ENCODE results near the gene CNIH1.
"Not testable (repeated sequence)": the region's sequence is repeated elsewhere in the genome, so short reads cannot be mapped to it uniquely, and the experiment has no call there.

CNIH1 gene

DNA sequence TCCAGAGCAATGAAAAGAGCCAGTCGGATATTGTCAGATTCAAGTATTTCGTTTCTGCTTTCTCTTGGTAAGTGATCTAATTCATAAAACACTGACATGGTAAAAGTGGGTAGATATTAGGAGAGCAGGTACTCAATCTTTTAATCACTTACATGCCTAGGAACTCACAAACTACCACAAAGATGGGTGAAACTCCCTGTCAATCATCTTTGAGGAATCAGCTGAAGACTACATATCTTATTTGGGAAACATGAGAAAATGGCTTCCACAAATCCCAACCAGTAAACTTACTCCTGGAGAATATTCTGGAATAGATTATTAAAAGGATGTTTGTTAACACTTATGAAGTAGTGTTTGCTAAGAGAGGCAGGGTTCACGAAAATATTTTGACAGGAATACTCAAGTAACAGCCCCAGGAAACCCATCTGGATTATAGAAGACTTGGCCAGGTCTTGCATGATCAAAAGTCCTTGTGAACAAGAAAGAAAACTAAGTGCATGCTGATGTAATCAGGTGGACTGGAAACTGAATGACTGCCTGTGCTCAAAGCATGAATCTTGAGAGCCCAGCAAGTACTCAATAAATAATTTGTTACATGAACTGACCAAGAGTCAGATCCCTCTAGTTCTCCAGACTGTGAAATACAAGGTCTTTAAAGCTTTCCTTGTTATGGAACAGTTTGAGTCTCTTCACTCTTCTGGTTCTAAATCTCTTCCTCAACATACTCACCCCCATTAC is 15.5 kb downstream of the CNIH1 start:
- no peak for DNase-seq

DNA sequence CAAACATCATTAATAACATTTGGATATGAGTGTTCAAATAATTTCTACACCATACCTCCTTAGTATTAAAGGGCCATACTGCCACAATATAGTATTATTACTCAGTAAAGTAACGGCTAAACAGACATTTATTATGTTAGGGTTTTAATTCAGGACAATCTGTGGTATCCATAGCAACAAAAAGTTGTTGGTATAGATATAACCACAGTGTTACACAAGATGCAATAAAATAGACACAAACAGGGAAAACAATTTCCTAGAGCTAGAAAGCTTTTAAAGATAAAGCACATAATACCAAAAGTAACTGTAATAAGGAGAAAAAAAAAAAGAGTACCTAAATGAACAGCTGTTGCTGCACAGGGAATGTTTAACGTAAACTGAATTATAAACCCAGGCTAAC is 16.1 kb downstream of the CNIH1 start:
- no peak for DNase-seq

DNA sequence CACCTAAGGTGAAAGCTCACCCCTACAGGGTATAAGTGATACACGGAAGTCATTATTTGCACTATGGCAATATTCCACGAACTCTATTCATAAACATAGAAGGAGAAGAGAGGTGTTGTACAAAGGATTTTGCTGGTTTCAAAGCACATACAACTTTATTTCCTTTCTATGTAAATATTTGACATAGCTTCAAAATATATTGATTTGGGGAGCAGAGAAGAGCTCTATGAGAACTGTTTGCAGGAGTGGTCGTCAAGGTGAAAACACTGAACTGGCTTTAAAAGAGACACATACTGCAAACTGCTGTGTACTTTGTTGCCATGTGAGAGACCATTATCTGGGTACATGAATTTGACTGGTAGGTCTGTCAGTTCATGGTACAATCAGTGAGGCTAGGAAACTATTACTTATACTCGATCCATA is 16.7 kb downstream of the CNIH1 start:
- no peak for DNase-seq

DNA sequence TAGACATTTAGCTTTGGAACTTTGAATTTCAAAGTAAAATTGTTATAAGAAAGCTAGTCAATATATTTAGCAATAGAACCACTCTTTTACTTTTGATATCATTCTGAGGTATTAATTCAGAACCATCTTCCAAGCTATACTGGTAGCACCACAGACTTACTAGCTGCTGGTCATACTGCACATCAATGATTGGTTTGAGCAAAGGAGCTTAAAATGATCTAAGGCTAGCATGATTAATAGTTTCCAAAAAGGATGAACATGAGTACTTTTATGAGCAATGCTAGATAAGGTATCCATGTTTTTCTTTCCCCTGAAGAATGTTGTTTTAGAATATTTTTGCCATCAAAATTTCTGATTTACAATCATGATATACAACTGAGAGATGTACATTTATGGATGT is 17.2 kb downstream of the CNIH1 start:
- DNase-seq: no peak

DNA sequence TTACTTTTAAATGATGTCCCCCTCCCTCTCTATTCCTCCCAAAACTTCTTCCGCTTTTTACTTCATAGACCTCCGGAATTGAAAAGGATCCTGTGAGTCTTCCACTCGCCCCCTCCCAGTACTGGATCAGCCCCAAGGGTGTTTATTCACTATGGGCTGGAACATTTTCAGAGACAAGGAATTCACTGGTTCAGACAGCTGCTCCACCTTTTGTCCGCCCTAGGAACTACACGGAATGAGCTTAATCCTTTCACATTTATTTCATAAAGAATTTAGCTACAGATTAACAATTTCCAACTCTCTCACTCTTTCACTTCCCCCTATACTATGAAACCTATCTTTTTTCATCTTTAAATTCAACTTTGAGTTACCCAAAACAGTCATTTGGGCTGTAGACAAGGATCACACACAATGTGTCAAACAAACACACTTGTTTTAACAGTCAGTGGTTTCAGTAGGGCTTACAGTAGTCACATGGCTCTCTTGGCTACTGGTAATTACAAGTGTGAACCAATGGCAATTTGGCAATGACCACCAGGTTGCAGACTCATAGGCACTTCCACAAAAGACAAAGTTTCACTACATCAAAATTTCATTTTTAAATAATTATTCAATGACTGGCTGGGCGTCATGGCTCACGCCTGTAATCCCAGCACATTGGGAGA is 20.6 kb downstream of the CNIH1 start:
- no peak for DNase-seq

DNA sequence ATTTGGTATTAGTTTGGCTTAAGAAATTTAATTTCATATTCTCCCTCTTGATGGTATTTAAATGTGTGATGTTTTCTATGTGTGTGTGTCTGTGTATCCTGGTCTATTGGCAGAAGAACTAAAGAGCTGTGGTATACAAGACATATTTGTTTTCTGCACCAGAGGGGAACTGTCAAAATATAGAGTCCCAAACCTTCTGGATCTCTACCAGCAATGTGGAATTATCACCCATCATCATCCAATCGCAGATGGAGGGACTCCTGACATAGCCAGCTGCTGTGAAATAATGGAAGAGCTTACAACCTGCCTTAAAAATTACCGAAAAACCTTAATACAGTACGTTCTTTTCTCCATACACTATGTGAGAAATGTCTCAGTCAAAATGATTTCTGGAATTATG is 29.8 kb downstream of the CNIH1 start:
- no peak for DNase-seq

DNA sequence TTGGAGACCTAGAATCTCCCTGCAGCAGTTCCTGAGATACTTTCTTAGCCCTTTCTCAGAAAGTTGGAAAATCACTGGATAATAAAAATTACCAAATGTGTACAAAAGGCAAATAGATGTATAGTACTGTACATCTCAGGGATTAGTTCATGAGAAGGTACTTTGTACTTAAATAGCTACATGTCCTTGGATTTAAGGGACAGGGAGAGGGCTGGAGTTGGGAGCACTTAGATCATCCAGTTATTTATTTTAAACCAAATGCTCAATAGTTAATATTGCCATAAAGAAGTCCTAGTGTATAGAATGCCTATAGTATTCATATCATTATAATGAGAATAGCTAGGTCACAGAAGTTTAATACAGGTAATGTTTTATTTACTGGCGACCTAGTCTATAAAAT is 31.0 kb downstream of the CNIH1 start:
- no peak for DNase-seq

DNA sequence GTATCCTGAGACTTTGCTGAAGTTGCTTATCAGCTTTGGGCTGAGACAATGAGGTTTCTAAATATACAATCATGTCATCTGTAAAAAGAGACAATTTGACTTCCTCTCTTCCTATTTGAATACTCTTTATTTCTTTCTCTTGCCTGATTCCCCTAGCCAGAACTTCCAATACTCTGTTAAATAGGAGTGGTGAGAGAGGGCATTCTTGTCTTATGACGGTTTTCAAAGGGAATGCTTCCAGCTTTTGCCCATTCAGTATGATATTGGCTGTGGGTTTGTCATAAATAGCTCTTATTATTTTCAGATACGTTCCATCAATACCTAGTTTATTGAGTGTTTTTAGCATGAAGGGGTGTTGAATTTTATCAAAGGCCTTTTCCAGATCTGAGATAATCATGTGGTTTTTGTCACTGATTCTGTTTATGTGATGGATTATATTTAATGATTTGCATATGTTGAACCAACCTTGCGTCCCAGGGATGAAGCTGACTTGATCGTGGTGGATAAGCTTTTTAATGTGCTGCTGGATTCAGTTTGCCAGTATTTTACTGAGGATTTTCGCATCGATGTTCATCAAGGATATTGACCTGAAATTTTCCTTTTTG is 37.7 kb downstream of the CNIH1 start:
- DNase-seq: not testable (repeated sequence)

DNA sequence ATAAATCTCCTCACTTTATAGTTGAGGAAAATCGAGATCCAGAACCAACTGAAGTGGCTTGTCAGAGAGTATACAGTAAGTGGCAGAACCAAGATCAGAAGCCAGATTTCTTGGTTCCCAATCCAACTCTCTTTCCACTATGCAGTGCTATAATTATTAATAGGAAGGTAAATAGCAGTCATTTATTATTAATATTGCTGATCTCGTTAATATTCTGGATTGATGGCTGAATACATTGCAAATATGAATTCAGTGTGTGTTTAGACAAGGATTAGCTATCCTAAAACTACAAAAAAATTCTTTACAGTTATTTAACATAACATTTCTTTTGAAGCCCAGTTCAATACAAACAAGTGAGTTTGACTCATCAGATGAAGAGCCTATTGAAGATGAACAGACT is 41.6 kb downstream of the CNIH1 start:
- no peak for DNase-seq

DNA sequence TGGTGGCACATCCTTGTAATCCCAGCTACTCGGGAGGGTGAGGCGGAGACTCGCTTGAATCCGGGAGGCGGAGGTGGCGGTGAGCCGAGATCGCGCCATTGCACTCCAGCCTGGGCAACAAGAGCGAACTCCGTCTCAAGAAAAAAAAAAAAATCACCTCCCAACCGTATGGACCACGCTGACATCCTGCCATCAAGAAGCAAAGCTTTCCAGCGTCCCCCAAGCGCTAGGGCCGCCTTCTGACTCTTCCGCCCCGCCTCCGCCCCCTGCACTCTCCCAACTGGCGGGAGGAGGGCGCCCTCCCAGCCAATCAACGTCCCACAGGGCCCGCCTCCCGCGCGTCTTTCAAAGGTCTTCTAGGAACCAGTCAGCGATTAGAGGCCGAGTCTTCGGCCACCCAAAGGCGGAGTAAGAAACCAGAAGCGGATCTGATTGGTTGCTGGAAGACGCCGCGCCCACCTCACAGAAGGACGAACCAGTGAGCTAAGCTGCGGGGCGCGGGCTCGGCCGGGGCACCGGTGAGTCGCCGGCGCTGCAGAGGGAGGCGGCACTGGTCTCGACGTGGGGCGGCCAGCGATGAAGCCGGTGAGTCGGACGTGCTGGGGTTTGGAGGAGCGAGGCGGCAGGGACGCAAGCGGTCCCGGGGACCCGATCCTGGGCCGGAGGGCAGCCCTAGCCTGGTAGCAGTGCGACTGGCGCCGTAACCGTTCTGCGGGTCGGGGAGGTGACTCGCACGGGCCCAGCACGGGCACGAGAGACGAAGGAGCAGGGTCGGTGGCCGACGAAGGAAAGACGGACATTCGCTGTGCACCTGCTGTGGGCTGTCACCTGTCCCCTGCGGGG is 44.5 kb downstream of the CNIH1 start, which contains the start of gene CDKN3:
CDKN3 (plus strand) TSS at position 515 of the 843 bp plus-strand sequence; CDS start at position 577, 62 bp downstream.
- DNase-seq: peak; percentile 93 to 95

DNA sequence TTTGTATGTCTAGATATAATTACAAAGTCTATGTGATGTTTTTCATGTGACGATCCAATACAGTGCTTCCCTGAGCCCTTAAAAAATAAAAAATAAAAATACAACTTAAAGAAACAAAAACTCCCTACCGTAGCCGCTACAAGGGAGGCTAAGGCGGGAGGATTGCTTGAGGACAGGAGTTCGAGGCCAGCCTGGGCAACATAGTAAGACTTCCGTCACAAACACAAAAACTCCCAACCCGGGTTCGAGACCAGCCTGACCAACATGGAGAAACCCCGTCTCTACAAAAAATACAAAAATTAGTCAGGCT is 45.0 kb downstream of the CNIH1 start:
- DNase-seq: no peak

DNA sequence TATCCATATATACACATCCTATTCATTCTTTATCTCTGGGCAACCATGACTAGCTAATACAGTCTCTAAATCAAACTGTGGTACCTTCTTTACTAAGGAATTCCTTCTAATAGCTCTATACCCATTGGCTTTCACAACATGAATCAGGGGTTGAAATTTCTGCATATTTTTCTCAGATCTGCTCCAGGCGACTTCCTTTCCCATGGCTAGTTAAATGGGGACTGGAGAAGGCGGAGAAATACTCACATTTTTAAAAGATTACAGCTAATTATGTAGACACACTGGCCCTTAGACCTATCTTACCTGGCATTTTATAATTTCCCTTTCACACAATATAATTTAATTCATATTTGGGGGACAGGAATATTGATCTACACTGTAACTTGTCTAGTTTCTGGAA is 45.5 kb downstream of the CNIH1 start:
- DNase-seq: no peak

DNA sequence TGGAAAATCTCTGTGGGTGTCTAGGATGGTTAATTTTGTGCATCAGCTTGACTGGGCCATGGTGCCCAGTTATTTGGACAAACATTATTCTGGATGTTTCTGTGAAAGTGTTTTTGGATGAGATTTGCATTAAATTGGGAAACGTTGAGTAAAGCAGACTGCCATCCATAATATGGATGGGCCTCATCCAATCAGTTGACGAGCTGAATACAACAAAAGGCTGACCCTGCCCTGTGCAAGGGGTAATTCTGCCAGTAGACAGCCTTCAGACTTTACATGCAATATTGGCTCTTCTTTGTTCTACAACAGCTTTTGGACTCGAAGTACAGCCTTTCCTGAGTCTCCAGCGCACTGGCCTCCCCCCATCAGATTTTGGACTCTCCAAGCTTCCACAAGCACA is 45.9 kb downstream of the CNIH1 start:
- no peak for DNase-seq

DNA sequence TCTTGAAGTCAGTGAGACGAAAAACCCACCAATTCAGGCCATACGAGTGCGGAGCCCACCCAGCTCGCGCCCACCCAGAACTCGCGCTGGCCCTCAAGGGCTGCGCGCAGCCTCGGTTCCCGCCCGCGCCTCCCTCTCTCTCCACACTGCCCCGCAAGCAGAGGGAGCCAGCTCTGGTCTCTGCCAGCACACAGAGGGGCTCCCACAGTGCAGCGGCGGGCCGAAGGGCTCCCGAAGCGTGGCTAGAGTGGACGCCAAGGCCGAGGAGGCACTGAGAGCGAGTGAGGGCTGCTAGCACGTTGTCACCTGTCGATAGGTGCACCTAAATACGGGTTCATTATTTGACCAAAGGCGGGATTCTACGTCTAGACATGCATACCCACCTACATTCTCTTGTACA is 46.6 kb downstream of the CNIH1 start:
- no peak for DNase-seq

DNA sequence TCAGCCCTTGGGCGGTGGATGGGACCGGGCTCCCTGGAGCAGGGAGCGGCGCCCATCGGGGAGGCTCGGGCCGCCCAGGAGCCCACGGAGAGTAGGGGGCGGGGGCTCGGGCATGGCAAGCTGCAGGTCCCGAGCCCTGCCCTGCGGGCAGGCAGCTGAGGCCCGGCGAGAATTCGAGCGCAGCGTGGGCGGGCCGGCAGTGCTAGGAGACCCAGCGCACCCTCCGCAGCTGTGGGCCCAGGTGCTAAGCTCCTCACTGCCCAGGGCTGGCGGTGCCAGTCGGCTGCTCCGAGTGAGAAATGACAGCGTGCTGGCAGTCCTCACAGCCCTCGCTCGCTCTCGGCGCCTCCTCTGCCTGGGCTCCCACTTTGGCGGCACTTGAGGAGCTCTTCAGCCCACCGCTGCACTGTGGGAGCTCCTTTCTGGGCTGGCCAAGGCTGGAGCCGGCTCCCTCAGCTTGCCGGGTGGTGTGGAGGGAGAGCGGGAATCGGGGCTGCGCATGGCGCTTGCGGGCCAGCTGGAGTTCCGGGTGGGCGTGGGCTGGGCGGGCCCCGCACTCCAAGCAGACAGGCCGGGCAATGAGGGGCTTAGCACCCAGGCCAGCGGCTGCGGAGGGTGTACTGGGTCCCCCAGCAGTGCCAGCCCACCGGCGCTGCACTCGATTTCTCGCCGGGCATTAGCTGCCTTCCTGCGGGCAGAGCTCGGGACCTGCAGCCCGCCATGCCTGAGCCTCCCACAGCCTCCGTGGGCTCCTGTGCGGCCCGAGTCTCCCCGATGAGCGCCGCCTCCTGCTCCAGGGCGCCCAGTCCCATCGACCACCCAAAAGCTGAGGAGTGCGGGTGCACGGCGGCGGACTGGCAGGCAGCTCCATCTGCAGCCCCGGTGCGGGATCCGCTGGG is 47.9 kb downstream of the CNIH1 start:
- not testable (repeated sequence) for DNase-seq

DNA sequence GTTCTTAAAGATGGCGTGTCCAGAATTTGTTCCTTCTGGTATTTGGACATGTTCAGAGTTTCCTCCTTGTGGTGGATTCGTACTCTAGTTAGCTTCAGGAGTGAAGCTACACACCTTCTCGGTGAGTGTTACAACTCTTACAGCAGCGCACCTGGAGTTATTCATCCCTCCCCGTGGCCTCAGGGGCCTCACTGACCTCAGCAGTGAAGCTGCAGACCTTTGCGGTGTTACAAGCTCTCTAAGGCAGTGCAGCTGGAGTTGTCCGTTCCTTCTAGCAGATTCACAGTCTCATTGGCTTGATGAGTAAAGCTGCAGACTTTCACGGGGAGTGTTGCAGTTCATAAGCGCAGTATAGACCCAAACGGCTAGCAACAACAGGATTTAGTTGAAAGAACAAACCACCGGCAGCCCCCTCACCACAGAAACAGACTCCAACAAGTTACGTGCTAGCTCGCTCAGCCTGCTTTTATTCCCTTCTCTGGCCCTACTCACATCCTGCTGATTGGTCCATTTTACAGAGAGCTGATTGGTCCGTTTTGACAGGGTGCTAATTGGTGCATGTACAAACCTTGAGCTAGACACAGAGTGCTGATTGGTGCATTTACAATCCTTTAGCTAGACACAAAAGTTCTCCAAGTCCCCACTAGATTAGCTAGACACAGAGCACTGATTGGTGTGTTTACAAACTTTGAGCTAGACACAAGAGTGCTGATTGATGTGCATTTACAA is 48.9 kb downstream of the CNIH1 start:
- DNase-seq: no peak

DNA sequence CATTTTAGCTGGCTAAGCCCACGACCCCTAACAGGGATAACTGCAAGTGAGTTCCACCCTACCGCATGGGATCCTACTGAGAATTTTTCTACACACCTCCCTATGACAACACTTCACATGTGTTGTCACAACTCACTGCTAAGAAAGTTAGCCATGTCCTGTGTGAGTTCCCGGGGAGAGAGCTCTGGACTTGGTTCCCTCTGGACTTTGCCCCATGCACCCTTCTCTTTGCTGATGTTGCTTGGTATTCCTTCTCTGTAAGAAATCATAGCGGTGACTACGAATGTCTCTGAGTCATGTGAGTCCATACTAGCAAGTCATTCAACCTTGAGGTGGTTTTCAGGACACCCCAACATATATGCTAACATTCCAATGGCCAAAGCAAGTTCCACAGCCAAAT is 53.8 kb downstream of the CNIH1 start:
- DNase-seq: no peak

DNA sequence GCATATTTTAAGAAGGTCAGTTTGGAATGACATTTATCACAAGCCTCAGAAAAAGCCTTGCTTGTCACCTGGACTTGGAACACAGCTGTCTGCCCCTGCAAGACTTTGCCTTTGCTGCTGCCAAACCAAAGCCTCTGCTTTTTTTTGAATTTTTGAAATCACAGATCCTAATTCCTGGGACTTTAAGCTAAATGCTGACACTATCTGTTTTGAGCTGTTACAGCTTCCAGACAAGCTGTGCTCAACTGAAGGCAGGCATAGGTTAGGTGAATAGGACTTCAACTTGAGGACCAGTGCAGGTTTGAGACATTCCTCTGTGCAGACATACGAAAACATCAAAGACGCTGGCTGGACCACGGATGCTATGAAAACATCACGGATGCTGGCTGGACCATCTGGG is 55.6 kb downstream of the CNIH1 start:
- no peak for DNase-seq

DNA sequence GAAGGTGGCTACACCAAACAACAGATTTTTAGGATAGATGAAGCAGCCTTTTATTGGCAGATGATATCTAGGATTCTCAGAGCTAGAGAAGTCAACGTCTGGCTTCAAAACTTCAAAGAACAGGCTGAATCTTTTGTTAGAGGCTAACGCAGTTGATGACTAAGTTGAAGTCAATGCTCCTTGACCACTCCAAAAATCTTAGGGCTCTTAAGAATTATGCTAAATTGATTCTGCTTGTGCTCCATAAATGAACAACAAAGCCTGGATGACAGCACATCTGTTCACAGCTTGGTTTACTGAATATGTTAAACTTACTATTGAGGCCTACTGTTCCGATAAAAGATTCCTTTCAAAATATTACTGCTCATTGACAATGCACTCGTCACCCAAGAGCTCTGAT is 57.3 kb downstream of the CNIH1 start:
- DNase-seq: no peak

DNA sequence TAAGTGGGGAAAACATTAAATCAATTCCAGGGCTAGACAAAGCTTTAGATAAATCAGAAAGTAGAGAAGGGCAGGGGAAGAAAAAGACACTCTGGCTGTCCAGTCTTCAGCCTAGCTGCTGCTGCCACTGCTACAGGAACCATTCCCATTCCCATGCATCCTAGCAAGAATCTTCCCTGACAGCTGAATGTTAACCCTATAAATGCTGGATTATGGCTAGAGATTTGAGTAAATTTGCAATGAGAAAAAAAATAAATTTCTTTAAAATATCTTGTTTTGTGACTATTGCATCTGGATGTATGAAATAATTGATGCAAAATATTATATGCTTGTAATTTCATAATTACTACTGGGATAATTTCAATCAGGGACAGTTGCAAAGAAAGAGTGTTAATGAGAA is 59.4 kb downstream of the CNIH1 start:
- no peak for DNase-seq

DNA sequence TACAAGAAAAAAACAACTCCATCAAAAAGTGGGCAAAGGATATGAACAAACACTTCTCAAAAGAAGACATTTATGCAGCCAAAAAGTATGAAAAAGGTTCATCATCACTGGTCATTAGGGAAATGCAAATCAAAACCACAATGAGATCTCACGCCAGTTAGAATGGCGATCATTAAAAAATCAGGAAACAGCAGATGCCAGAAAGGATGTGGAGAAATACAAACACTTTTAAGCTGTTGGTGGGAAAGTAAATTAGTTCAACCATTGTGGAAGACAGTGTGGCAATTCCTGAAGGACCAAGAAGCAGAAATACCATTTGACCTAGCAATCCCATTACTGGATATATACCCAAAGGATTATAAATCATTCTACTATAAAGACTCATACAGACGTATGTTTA is 60.6 kb downstream of the CNIH1 start:
- DNase-seq: not testable (repeated sequence)

DNA sequence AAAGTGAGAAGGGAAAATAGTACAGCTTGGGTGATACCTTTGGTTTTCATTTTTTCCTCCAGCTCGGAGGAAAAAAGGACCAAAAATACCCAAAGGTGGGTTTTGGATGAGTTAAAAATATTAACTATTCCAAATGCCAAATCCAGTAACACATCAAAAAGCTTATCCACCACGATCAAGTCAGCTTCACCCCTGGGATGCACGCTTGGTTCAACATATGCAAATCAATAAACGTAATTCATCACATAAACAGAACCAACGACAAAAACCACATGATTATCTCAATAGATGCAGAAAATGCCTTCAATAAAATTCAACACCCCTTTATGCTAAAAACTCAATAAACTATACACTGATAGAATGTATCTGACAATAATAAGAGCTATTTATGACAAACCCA is 62.3 kb downstream of the CNIH1 start:
- not testable (repeated sequence) for DNase-seq

All from cerebellar nuclear complex (tissue), 1 donor.